ENCODE data around the gene SLC1A3.
"Not testable (repeated sequence)": the region's sequence is repeated elsewhere in the genome, so short reads cannot be mapped to it uniquely, and the experiment has no call there.

SLC1A3 gene

GRCh38 chr5:36606428-36607113 is at the start of gene SLC1A3:
SLC1A3 (plus strand) TSS chr5:36606606; CDS start chr5:36608424, 1,818 bp downstream.
- no peak for DNase-seq

- DNase-seq = no peak
Observed at GRCh38 chr5:36558641-36559040, 47.8 kb upstream of the SLC1A3 start.

GRCh38 chr5:36561601-36562000 is 44.8 kb upstream of the SLC1A3 start:
- no peak for DNase-seq

- DNase-seq = no peak
Observed at GRCh38 chr5:36569491-36569890, 36.9 kb upstream of the SLC1A3 start.

GRCh38 chr5:36570301-36571095 is 35.9 kb upstream of the SLC1A3 start:
- DNase-seq = no peak

- no peak for DNase-seq
Observed at GRCh38 chr5:36571401-36572042, 34.9 kb upstream of the SLC1A3 start.

GRCh38 chr5:36573438-36573837 is 33.0 kb upstream of the SLC1A3 start:
- no peak for DNase-seq

GRCh38 chr5:36575361-36575781 is 31.0 kb upstream of the SLC1A3 start:
- DNase-seq = no peak

GRCh38 chr5:36576721-36577120 is 29.7 kb upstream of the SLC1A3 start:
- no peak for DNase-seq

GRCh38 chr5:36579858-36580257 is 26.5 kb upstream of the SLC1A3 start:
- DNase-seq = not testable (repeated sequence)

GRCh38 chr5:36581070-36581469 is 25.3 kb upstream of the SLC1A3 start:
- DNase-seq = no peak

- no peak for DNase-seq
Observed at GRCh38 chr5:36584009-36584875, 22.2 kb upstream of the SLC1A3 start.

- DNase-seq = no peak
Observed at GRCh38 chr5:36585701-36586100, 20.7 kb upstream of the SLC1A3 start.

GRCh38 chr5:36587354-36587753 is 19.1 kb upstream of the SLC1A3 start:
- DNase-seq = no peak

GRCh38 chr5:36589735-36590134 is 16.7 kb upstream of the SLC1A3 start:
- not testable (repeated sequence) for DNase-seq

GRCh38 chr5:36590513-36591286 is 15.7 kb upstream of the SLC1A3 start:
- DNase-seq = no peak

GRCh38 chr5:36593867-36594266 is 12.5 kb upstream of the SLC1A3 start:
- DNase-seq = no peak

- DNase-seq = no peak
Observed at GRCh38 chr5:36596247-36596646, 10.2 kb upstream of the SLC1A3 start.

GRCh38 chr5:36596756-36597155 is 9.7 kb upstream of the SLC1A3 start:
- DNase-seq = no peak

- DNase-seq = no peak
Observed at GRCh38 chr5:36598045-36598444, 8.4 kb upstream of the SLC1A3 start.

GRCh38 chr5:36599986-36600779 is 6.2 kb upstream of the SLC1A3 start:
- no peak for DNase-seq

All from COR-L47 (cell line).